Measurements from ENCODE around the gene VTI1A. TPM values are rescaled to one million over a fixed set of nuclear protein-coding genes. Genes with fewer than 3 reads are reported as not detected.

The VTI1A gene
- total RNA-seq, 1 experiment from 2014 or later: 22.0 TPM

DNA sequence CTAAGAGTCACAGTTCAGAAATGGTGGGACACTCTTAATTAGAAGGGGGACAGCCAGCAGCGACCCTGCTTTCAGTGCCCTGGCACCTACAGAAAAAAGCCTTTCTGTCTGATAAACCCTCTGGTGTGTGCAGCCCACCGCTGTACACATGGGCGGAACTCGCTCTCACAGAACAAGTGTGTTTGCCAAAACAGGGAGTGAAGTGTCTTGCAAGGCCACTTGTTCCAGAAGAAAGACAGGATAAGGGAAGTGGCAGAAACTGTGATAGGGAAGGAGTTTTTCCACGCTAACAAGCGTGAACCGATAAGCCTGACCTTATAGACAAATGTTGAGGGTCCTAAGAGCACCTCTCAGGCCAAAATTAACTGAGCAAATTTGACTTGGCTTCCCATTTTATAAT, 299.3 kb downstream of the VTI1A start:
- Histone ChIP-seq H3K56ac (ENCODE audit: insufficient read length, low read depth, low read length) (no peak overlapping the region), H3T11ph (ENCODE audit: low read length) (no peak overlapping the region), H2BK20ac (ENCODE audit: low read depth, low read length, poor library complexity, severe bottlenecking) (no peak overlapping the region), H2BK12ac (ENCODE audit: insufficient read length, low read depth, low read length) (no peak overlapping the region), H2BK5ac (ENCODE audit: insufficient read length, low read length) (no peak overlapping the region), H3K18ac (ENCODE audit: insufficient read length, low read depth, low read length) (no peak overlapping the region), H3K23ac (ENCODE audit: insufficient read length, low read depth, low read length) (no peak overlapping the region), H3K27me3 (ENCODE audit: insufficient read depth, low read length) (no peaks in the 10 kb centered on the region), H4K8ac (replicated peaks; ENCODE audit: insufficient read length, low read depth, low read length) (no peak overlapping the region), H2AK5ac (ENCODE audit: insufficient read length, low read length) (no peak overlapping the region), H3K4ac (ENCODE audit: low read depth, low read length) (no peak overlapping the region), H2BK15ac (ENCODE audit: low read depth, low read length) (no peak overlapping the region), H4K5ac (ENCODE audit: insufficient read length, low read depth, low read length) (no peak overlapping the region), H3K27ac (ENCODE audit: insufficient read length, low read depth, low read length) (no peak overlapping the region), H3K79me2 (ENCODE audit: insufficient read depth, low read length) (no peaks in the 10 kb centered on the region), H4K91ac (ENCODE audit: insufficient read length, low read depth, low read length) (no peak overlapping the region), H2AFZ (ENCODE audit: low read length) (no peak overlapping the region), H4K20me1 (ENCODE audit: control insufficient read depth, insufficient read depth, insufficient read length) (no peaks in the 10 kb centered on the region), H3K9me3 (ENCODE audit: control insufficient read depth, low read depth, low read length) (no peaks in the 10 kb centered on the region), H3K4me1 (ENCODE audit: insufficient read depth, low read length) (peaks cover 4% of the 10 kb centered on the region; the same call in 1 of the 2 replicates), H3K9ac (ENCODE audit: extremely low read depth, insufficient read length, low read length) (no peak overlapping the region), H3K14ac (ENCODE audit: insufficient read depth, low read length) (no peak overlapping the region), H2BK120ac (ENCODE audit: low read depth, low read length, poor library complexity, severe bottlenecking) (no peak overlapping the region), H3K4me2 (ENCODE audit: insufficient read depth, insufficient read length, low read length) (no peak overlapping the region), H3K79me1 (ENCODE audit: insufficient read depth, low read depth, low read length, poor library complexity, severe bottlenecking) (no peaks in the 10 kb centered on the region), H3K23me2 (ENCODE audit: insufficient read length, low read depth, low read length, poor library complexity, severe bottlenecking) (no peaks in the 10 kb centered on the region)
- no peaks in the 10 kb centered on the region for H3K9me3 Mint-ChIP-seq
- H3K27me3 Mint-ChIP-seq (ENCODE audit: low read depth): no peaks in the 10 kb centered on the region
- no peak for DNase-seq
- WGBS (ENCODE audit: extremely low coverage, insufficient read length, low lambda C conversion rate): no CpG with 5 or more reads among the region's 7 CpGs
- H3K27ac Mint-ChIP-seq: no peak overlapping the region; a peak in 1 of 7 replicates
- H3K36me3 Mint-ChIP-seq (ENCODE audit: insufficient read depth in 1 of 3, low read depth in 3 of 3): no peaks in the 10 kb centered on the region
- no peak overlapping the region for H3K4me3 Mint-ChIP-seq
- peaks cover 10 to 17% of the 10 kb centered on the region in 2 experiments for H3K4me1 Mint-ChIP-seq
- TF ChIP-seq CTCF (conservative IDR thresholded peaks at IDR 0.05): no peak

Data from H9 (cell line).